Left ventricle myocardium inferior (tissue), 1 donor: ENCODE results near the gene TNS3. TPM values are rescaled to one million over a fixed set of nuclear protein-coding genes. Genes with fewer than 3 reads are reported as not detected.
A peak's percentile ranks its signal among the peaks of the same experiment; 100 is the strongest.

Experiments
- DNase-seq: peaks from one replicate; pipeline ENCODE4 v3.0.0-alpha.2; 2020
- H3K27ac ChIP-seq: fragments of 200-600 bp; replicated peaks from 2 replicates; pipeline ENCODE4 v1.8.0; 2021
- H3K27me3 ChIP-seq: fragments of 200-600 bp; 2 replicates; pipeline ENCODE4 v1.8.0; 2021; ENCODE audit warnings: low read depth
- H3K36me3 ChIP-seq: fragments of 200-600 bp; 2 replicates; pipeline ENCODE4 v1.8.0; 2021
- H3K4me1 ChIP-seq: fragments of 200-600 bp; 2 replicates; pipeline ENCODE4 v1.8.0; 2021
- H3K4me3 ChIP-seq: fragments of 200-600 bp; 2 replicates; pipeline ENCODE4 v1.8.0; 2021; ENCODE audit warnings: mild to moderate bottlenecking, moderate library complexity
- H3K9me3 ChIP-seq: fragments of 200-600 bp; replicated peaks from 2 replicates; pipeline ENCODE4 v1.8.0; 2021
- CTCF ChIP-seq: fragments of 200-600 bp; IDR thresholded peaks from 2 replicates; pipeline ENCODE4 v1.8.0; 2021; ENCODE audit warnings: antibody characterized with exemption, mild to moderate bottlenecking, borderline replicate concordance
- intact Hi-C: fragments of 100-400 bp; cut with micrococcal nuclease; formaldehyde crosslinking; loops from one replicate; pipeline ENCODE4 v1.11.0; 2022
- total RNA-seq: library from RNA; stranded (reverse); fragmentation: NEBNext Ultra II Directional; extraction: Animal tissue kit (Norgen Biotek cat#: 25700); gene quantifications from one replicate; pipeline ENCODE4 v1.2.1, GENCODE V29; 2021
- donor health status: DM: no; HTN: yes; CAD: no; lungs with severe emphysema.

The TNS3 gene
- total RNA-seq, 1 donor from 2014 or later = 40.6 TPM

- Histone ChIP-seq H3K4me1 (peaks cover 10% of the 10 kb centered on the region), H3K9me3 (no peaks in the 10 kb centered on the region), H3K36me3 (peaks cover 35% of the 10 kb centered on the region), H3K4me3 (no peak overlapping the region), H3K27ac (no peak overlapping the region), H3K27me3 (no peaks in the 10 kb centered on the region)
- intact Hi-C loops = no loop called here
- TF ChIP-seq CTCF = no peak
- DNase-seq = no peak
Measured at GRCh38 chr7:47416492-47417480, 165.1 kb downstream of the TNS3 start.

- no peak for DNase-seq
- Histone ChIP-seq H3K4me1 (peaks cover 10% of the 10 kb centered on the region), H3K4me3 (no peak overlapping the region), H3K36me3 (peaks cover 42% of the 10 kb centered on the region), H3K9me3 (no peaks in the 10 kb centered on the region), H3K27me3 (no peaks in the 10 kb centered on the region), H3K27ac (no peak overlapping the region)
- intact Hi-C loops = no loop called here
- no peak for TF ChIP-seq CTCF
Measured at GRCh38 chr7:47415318-47416212, 166.3 kb downstream of the TNS3 start.

GRCh38 chr7:47414342-47415317 lies 167.3 kb downstream of the TNS3 start:
- Histone ChIP-seq H3K9me3 (no peaks in the 10 kb centered on the region), H3K4me3 (no peak overlapping the region), H3K27ac (peak overlapping the region; percentile 22), H3K27me3 (no peaks in the 10 kb centered on the region), H3K4me1 (peaks cover 10% of the 10 kb centered on the region), H3K36me3 (peaks cover 42% of the 10 kb centered on the region)
- no peak for TF ChIP-seq CTCF
- no peak for DNase-seq
- intact Hi-C loops = no loop called here

GRCh38 chr7:47413526-47414341 lies 168.2 kb downstream of the TNS3 start:
- H3K27ac ChIP-seq = peak overlapping the region; percentile 22
- intact Hi-C loops = no loop called here
- no peak overlapping the region for H3K4me3 ChIP-seq
- H3K36me3 ChIP-seq = peaks cover 38% of the 10 kb centered on the region
- H3K27me3 ChIP-seq = no peaks in the 10 kb centered on the region
- H3K4me1 ChIP-seq = peaks cover 10% of the 10 kb centered on the region
- TF ChIP-seq CTCF = no peak
- DNase-seq = no peak
- no peaks in the 10 kb centered on the region for H3K9me3 ChIP-seq
